GM12875 (cell line): ENCODE results near the gene ZNF385C.

Experiments
- H3K4me3 ChIP-seq: one replicate; pipeline ENCODE4 v1.5.1; 2011; ENCODE audit warnings: low read depth, low read length, control low read depth
- CTCF ChIP-seq: IDR thresholded peaks from 2 replicates; pipeline ENCODE4 v1.5.1; 2011; ENCODE audit warnings: low read depth, mild to moderate bottlenecking, control low read depth, inconsistent platforms, low read length, moderate library complexity, borderline replicate concordance; ENCODE audit not compliant: insufficient read depth

Gene ZNF385C

GRCh38 chr17:42122371-42123303, 24.4 kb upstream of the ZNF385C start, which contains the start of gene HSPB9:
Gene HSPB9, plus strand, starts transcription at chr17:42122804. Its CDS starts 47 bp downstream, at chr17:42122851.
- TF ChIP-seq CTCF: no peak
- no peak within 1 kb of the TSS for H3K4me3 ChIP-seq

GRCh38 chr17:42120770-42121769, 22.8 kb upstream of the ZNF385C start, which contains the start of gene KAT2A:
Gene KAT2A, minus strand, starts transcription at chr17:42121367. Its CDS starts 63 bp downstream, at chr17:42121304.
- no peak for TF ChIP-seq CTCF
- peak within 1 kb of the TSS; percentile 54 for H3K4me3 ChIP-seq

- no peak for TF ChIP-seq CTCF
Observed at GRCh38 chr17:42120161-42120769, 22.0 kb upstream of the ZNF385C start.

GRCh38 chr17:42119301-42119700, 21.0 kb upstream of the ZNF385C start:
- TF ChIP-seq CTCF: no peak

More at GRCh38 chr17:42120161-42120769, 22.0 kb upstream of the ZNF385C start:
- peak overlapping the region; percentile 54 for H3K4me3 ChIP-seq

GRCh38 chr17:42118545-42118944, 20.3 kb upstream of the ZNF385C start:
- no peak overlapping the region for H3K4me3 ChIP-seq
- peak; percentile 60; the same call in 1 of the 2 replicates for TF ChIP-seq CTCF

More at GRCh38 chr17:42119301-42119700, 21.0 kb upstream of the ZNF385C start:
- H3K4me3 ChIP-seq: no peak overlapping the region

- TF ChIP-seq CTCF: no peak
- no peak overlapping the region for H3K4me3 ChIP-seq
Observed at GRCh38 chr17:42118126-42118510, 19.8 kb upstream of the ZNF385C start.
